ENCODE results near the gene ANGEL1.

The ANGEL1 gene

DNA sequence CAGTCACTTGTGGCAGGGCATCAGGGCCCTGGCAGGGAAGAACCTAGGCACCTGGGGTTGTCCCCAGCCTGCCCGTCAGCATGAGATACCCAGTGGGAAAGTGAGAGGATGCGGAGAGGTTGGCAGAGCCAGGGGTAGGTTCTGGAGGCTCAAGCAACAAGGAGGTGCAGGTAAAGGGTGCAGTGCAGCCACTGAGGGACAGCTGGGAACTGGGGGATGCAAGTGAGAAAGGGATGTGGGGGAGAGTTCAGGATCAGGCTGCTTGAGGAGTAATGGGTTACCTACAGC is 32.7 kb downstream of the ANGEL1 start:
- no peak for DNase-seq

GRCh38 chr14:76779221-76780057 is 33.2 kb downstream of the ANGEL1 start:
- DNase-seq: no peak

- DNase-seq: no peak
These were observed 34.0 kb downstream of the ANGEL1 start for GRCh38 chr14:76778546-76779215.

GRCh38 chr14:76777721-76778120 is 35.0 kb downstream of the ANGEL1 start:
- DNase-seq: no peak

DNA sequence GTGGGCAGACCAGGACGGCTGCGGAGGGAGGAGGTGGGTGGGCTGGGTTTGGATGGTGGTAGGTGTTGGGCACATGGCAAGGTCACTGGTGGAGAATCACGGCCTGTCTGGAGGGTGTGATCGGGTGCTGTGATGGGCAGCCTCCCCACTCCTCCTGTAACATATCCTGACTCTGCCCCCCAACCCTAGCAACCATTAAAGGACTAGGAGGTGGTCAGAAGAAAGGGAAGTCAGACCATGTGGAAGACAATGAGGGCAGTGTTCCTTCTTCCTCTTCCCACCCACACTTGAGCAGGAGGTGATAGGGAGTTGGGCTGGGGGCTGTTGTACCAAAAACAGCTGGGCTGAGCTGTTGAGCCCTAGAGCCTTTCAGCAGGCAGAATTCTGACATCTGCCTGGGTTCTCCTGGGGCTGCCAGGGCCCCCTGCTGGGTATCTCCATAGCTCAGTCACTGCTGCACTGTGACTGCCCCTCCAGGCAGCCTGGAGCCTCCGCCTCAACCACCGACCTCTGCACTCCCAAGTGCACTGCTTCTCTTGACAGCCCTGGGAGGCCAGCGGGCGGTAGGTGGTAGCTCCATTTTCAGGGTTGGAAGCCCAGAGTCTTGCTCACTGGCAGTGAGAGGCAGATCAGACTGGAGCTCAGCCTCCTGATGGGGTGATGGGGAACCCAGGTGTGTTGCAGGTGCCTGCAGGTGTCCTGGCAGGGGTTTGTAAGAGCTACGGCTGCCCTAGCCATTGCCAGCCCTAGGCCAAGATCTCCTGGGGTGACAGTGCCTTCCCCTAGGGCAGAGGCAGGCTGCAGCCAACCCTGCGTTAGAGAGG is 36.0 kb downstream of the ANGEL1 start:
- DNase-seq: no peak

- DNase-seq: no peak
These were observed 36.8 kb downstream of the ANGEL1 start for GRCh38 chr14:76775695-76776427.

DNA sequence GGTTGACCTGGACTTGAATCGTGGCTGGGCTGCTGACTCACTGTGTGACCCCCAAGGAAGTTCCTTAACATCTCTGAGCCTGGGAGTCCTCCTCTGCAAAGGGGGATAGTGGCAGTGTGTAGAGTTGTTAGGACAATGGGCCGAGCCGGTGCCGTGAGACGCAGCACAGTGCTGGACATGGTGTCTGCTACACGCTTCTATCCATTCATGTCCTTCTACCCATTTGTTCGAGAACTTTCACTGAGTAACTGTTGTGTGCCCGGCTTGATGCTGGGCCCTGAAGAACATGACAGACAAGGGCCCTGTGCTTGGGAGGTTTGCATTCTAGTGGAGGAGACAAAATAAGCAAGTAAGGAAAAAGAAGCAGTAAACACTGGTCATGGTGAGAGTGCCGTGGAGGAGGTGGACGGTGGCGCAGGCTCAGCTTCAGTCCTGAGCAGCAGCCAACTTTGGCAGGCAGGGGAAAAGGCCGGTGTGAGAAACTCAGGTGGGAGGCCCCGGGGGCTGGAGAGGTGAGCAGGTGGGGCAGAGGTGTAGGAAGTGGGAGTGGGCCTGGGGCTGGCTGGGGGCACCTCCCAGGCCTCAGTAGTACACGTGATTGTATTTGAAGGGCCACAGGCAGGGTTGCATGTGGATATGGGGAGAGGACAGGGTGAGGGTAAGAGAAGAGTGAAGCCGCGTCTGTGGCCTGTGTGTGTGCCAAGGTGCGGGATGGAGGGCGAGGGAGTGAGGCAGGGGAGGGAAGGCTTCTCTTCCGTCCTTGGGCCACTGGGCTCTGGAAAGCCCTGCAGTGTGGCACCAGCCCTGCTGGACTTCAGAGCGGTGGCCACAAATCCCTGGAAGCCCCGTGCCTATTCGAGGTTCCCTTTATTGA is 37.6 kb downstream of the ANGEL1 start:
- DNase-seq: no peak

GRCh38 chr14:76773956-76774820 is 38.5 kb downstream of the ANGEL1 start:
- DNase-seq: no peak

GRCh38 chr14:76773188-76773885 is 39.3 kb downstream of the ANGEL1 start:
- DNase-seq: peak in 21 of 51 donors; percentile 17 to 73 (median 37)

GRCh38 chr14:76772300-76773187 is 40.1 kb downstream of the ANGEL1 start:
- DNase-seq: peak in 13 of 51 donors; percentile 15 to 52 (median 37)

GRCh38 chr14:76771437-76771980 is 41.2 kb downstream of the ANGEL1 start:
- no peak for DNase-seq

- DNase-seq: no peak
These were observed 41.9 kb downstream of the ANGEL1 start for GRCh38 chr14:76770521-76771436.

DNA sequence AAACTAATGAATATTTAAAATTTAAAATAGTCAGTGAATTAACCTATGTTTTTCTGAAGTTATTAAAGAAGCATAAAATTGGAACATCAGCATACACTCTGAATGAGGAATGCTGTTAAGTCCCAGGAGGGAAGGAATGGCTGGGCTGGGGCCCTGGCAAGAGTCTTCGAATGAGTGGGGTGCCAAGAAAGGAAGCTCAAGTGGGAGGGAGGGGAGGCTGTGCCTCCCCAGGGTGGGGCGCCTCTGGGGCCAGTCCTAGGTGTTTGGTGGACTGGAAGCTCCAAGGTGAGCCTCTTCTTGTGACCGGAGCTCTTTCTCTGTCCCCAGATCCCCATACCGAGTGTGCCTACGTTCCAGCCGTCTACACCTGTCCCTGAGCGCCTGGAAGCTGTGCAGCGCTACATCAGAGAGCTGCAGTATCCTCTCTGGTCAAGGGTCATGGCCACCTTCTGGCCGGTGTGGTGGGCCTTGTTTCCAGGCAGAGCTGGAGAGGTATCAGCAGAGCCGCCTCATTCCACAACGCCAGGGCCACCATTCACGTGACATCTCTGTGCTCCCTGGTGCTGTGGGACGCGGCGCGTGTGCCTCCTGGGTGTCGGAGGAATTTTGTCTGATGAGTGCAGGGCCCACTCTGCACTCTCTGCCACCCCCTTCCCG is 42.9 kb downstream of the ANGEL1 start:
- no peak for DNase-seq

DNA sequence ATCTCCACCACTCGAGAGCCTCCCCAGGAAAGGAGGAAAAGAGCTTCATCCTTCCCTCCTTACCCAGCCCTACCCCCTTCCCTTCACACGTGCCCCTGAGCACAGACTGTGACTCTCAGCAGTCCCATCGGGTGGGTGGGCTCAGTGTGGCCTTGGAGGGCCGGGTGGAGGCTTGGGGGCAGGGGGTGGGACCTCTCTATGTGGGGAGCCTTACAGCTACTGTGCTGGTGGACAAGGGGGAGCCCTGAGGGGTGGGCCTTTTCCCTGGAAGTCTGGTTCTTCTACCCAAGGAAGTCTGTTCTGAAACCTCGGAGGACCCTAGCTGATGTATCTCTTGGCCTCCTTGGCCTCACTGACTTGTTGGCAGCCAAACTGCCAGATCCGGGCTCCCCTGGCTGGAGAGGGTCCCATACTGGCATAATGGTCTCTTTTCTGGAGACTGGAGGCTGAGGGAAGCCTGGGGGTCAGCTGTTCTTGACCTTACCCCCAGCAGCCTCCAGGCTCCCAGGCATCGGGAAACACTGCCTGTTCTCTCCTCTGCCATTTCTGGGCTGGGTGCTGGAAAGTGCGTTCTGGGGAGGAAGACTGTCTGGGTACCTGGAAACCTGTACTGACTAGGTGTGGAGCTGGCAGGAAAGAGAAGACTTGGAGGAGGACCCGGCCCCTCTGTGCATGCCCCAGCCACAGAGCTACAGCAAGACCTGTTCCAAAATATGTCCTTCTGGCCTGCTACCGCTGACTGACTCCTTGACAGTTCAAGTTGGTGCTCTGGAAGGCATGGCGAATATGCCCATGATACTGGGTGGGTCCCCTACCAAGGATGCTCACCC is 43.8 kb downstream of the ANGEL1 start:
- no peak for DNase-seq
